Trophoblast cell (in vitro differentiated cells and primary cell): Measurements from ENCODE around the gene LEO1.

Experiments used
- DNase-seq, 2 donors: peaks; one replicate each; pipeline ENCODE4 v3.0.0-alpha.2; 2016
- H2AFZ ChIP-seq: 2 replicates; pipeline ENCODE4 v1.6.1; 2013; ENCODE audit warnings: low read length, moderate library complexity, mild to moderate bottlenecking; ENCODE audit not compliant: insufficient read depth, poor library complexity
- H2AK5ac ChIP-seq: 2 replicates; pipeline ENCODE4 v1.6.1; 2013; ENCODE audit warnings: mild to moderate bottlenecking, low read length
- H2BK120ac ChIP-seq: 2 replicates; pipeline ENCODE4 v1.6.1; 2013; ENCODE audit warnings: low read length, mild to moderate bottlenecking, moderate library complexity; ENCODE audit not compliant: insufficient read depth, poor library complexity
- H2BK12ac ChIP-seq: 2 replicates; pipeline ENCODE4 v1.6.1; 2013; ENCODE audit warnings: mild to moderate bottlenecking, low read length, moderate library complexity
- H2BK5ac ChIP-seq: 2 replicates; pipeline ENCODE4 v1.6.1; 2013; ENCODE audit warnings: low read length, low read depth, moderate library complexity, mild to moderate bottlenecking; ENCODE audit not compliant: poor library complexity
- H3K14ac ChIP-seq: 2 replicates; pipeline ENCODE4 v1.6.1; 2013; ENCODE audit warnings: mild to moderate bottlenecking, low read length
- H3K18ac ChIP-seq: 2 replicates; pipeline ENCODE4 v1.6.1; 2013; ENCODE audit warnings: mild to moderate bottlenecking, low read length
- H3K23ac ChIP-seq: 2 replicates; pipeline ENCODE4 v1.6.1; 2013; ENCODE audit warnings: low read length
- H3K27ac ChIP-seq: 2 replicates; pipeline ENCODE4 v1.5.1; 2013; ENCODE audit warnings: low read depth, mild to moderate bottlenecking, inconsistent platforms, low read length, moderate library complexity
- H3K27me3 ChIP-seq: 2 replicates; pipeline ENCODE4 v1.6.1; 2013; ENCODE audit warnings: inconsistent platforms, mild to moderate bottlenecking, low read length, moderate library complexity; ENCODE audit not compliant: insufficient read depth
- H3K36me3 ChIP-seq, 2 experiments: 1 replicate in 1 of 2; 2 replicates in 1 of 2; pipeline ENCODE4 v1.6.1; 2013; ENCODE audit warnings: low read length in 2 of 2, mild to moderate bottlenecking in 2 of 2, moderate library complexity in 1 of 2; ENCODE audit not compliant: insufficient read depth in 2 of 2, control insufficient read depth in 1 of 2
- H3K4ac ChIP-seq: 2 replicates; pipeline ENCODE4 v1.6.1; 2013; ENCODE audit warnings: low read depth, mild to moderate bottlenecking, low read length, moderate library complexity
- H3K4me1 ChIP-seq, 2 experiments: 1 replicate in 1 of 2; 2 replicates in 1 of 2; pipeline ENCODE4 v1.6.1; 2013; ENCODE audit warnings: low read length in 2 of 2, mild to moderate bottlenecking in 2 of 2, moderate library complexity in 1 of 2; ENCODE audit not compliant: insufficient read depth in 2 of 2, control insufficient read depth in 1 of 2
- H3K4me2 ChIP-seq: 2 replicates; pipeline ENCODE4 v1.6.1; 2013; ENCODE audit warnings: inconsistent platforms, mild to moderate bottlenecking, low read length, moderate library complexity
- H3K4me3 ChIP-seq: 2 replicates; pipeline ENCODE4 v1.5.1; 2013; ENCODE audit warnings: mild to moderate bottlenecking, low read depth, low read length, inconsistent platforms
- H3K79me1 ChIP-seq: one replicate; pipeline ENCODE4 v1.6.1; 2013; ENCODE audit warnings: low read length
- H3K79me2 ChIP-seq: 2 replicates; pipeline ENCODE4 v1.6.1; 2013; ENCODE audit warnings: low read length, mild to moderate bottlenecking; ENCODE audit not compliant: control insufficient read depth, insufficient read depth, poor library complexity
- H3K9ac ChIP-seq: 2 replicates; pipeline ENCODE4 v1.6.1; 2013; ENCODE audit warnings: mild to moderate bottlenecking, low read length
- H3K9me3 ChIP-seq: 2 replicates; pipeline ENCODE4 v1.6.1; 2013; ENCODE audit warnings: low read depth, mild to moderate bottlenecking, control low read depth, inconsistent platforms, low read length; ENCODE audit not compliant: insufficient read depth
- H4K12ac ChIP-seq: 2 replicates; pipeline ENCODE4 v1.6.1; 2013; ENCODE audit warnings: low read depth, mild to moderate bottlenecking, low read length, moderate library complexity
- H4K8ac ChIP-seq: 2 replicates; pipeline ENCODE4 v1.6.1; 2013; ENCODE audit warnings: low read depth, mild to moderate bottlenecking, low read length, moderate library complexity
- H4K91ac ChIP-seq: one replicate; pipeline ENCODE4 v1.6.1; 2013; ENCODE audit warnings: low read depth, mild to moderate bottlenecking, low read length, moderate library complexity
- WGBS: extraction: QIAGEN DNeasy Blood & Tissue Kit; methylation state at CpG from one replicate; pipeline ENCODE4 v1.1.7; 2013; ENCODE audit warnings: missing lambda C conversion rate; ENCODE audit not compliant: insufficient read length, insufficient coverage; ENCODE audit errors: extremely low coverage; 5-methylcytosine and 5-hydroxymethylcytosine counted together

The LEO1 gene

GRCh38 chr15:51982013-51982769 lies 10.6 kb upstream of the LEO1 start:
- H3K9me3 ChIP-seq = no peaks in the 10 kb centered on the region
- H3K79me1 ChIP-seq = no peaks in the 10 kb centered on the region
- no peaks in the 10 kb centered on the region for H3K79me2 ChIP-seq
- no peaks in the 10 kb centered on the region for H3K27me3 ChIP-seq
- no peak overlapping the region for H3K9ac ChIP-seq
- no peak overlapping the region for H3K14ac ChIP-seq
- H3K4me3 ChIP-seq = no peak overlapping the region
- H2BK5ac ChIP-seq = no peak overlapping the region
- H2BK120ac ChIP-seq = no peak overlapping the region
- H3K36me3 ChIP-seq = no peaks in the 10 kb centered on the region
- H3K4me1 ChIP-seq = no peaks in the 10 kb centered on the region
- no peak overlapping the region for H2AFZ ChIP-seq
- no peak overlapping the region for H3K18ac ChIP-seq
- no peak overlapping the region for H3K4me2 ChIP-seq
- no peak overlapping the region for H2BK12ac ChIP-seq
- no peak overlapping the region for H2AK5ac ChIP-seq
- H3K27ac ChIP-seq = no peak overlapping the region
- H3K4ac ChIP-seq = no peak overlapping the region
- no peak overlapping the region for H4K91ac ChIP-seq
- DNase-seq = peak; percentile 87 to 90
- no peak overlapping the region for H4K12ac ChIP-seq
- no peak overlapping the region for H4K8ac ChIP-seq
- WGBS = no CpG with 5 or more reads among the region's 7 CpGs
- no peak overlapping the region for H3K23ac ChIP-seq

- H3K18ac ChIP-seq = no peak overlapping the region
- H2AFZ ChIP-seq = no peak overlapping the region
- peaks cover 7% of the 10 kb centered on the region for H3K79me2 ChIP-seq
- no peak overlapping the region for H3K4me3 ChIP-seq
- no peak overlapping the region for H3K4me2 ChIP-seq
- H2BK12ac ChIP-seq = no peak overlapping the region
- no peak overlapping the region for H3K23ac ChIP-seq
- no peak overlapping the region for H2BK5ac ChIP-seq
- no peak overlapping the region for H4K12ac ChIP-seq
- H3K9me3 ChIP-seq = no peaks in the 10 kb centered on the region
- no peaks in the 10 kb centered on the region for H3K27me3 ChIP-seq
- H2AK5ac ChIP-seq = no peak overlapping the region
- H3K14ac ChIP-seq = no peak overlapping the region
- H3K4ac ChIP-seq = no peak overlapping the region
- WGBS = no CpG with 5 or more reads among the region's 4 CpGs
- DNase-seq = no peak
- no peak overlapping the region for H4K8ac ChIP-seq
- peaks cover 0 to 2% of the 10 kb centered on the region in 2 experiments for H3K36me3 ChIP-seq
- H3K79me1 ChIP-seq = peaks cover 8% of the 10 kb centered on the region
- H3K27ac ChIP-seq = no peak overlapping the region
- H4K91ac ChIP-seq = no peak overlapping the region
- no peak overlapping the region for H3K9ac ChIP-seq
- H3K4me1 ChIP-seq = peaks cover 0 to 3% of the 10 kb centered on the region in 2 experiments
- no peak overlapping the region for H2BK120ac ChIP-seq
These were observed 2.2 kb upstream of the LEO1 start for GRCh38 chr15:51973775-51974174.

GRCh38 chr15:51973220-51973619 lies 1.6 kb upstream of the LEO1 start:
- Histone ChIP-seq H3K4me2 (no peak overlapping the region), H2BK5ac (no peak overlapping the region), H2BK120ac (no peak overlapping the region), H3K27ac (no peak overlapping the region), H3K4ac (no peak overlapping the region), H2BK12ac (no peak overlapping the region), H3K79me2 (peaks cover 7% of the 10 kb centered on the region), H3K18ac (no peak overlapping the region), H3K79me1 (peaks cover 8% of the 10 kb centered on the region), H2AK5ac (no peak overlapping the region), H4K12ac (no peak overlapping the region), H4K8ac (no peak overlapping the region), H3K23ac (no peak overlapping the region), H3K9me3 (no peaks in the 10 kb centered on the region), H3K4me3 (no peak overlapping the region), H3K4me1 (peaks cover 0 to 3% of the 10 kb centered on the region in 2 experiments), H2AFZ (no peak overlapping the region), H4K91ac (no peak overlapping the region), H3K36me3 (peaks cover 0 to 2% of the 10 kb centered on the region in 2 experiments), H3K27me3 (no peaks in the 10 kb centered on the region), H3K9ac (no peak overlapping the region), H3K14ac (no peak overlapping the region)
- no CpG with 5 or more reads among the region's 5 CpGs for WGBS
- peak in 1 of 2 donors; percentile 76 for DNase-seq

- Histone ChIP-seq H3K4me1 (peaks cover 0 to 3% of the 10 kb centered on the region in 2 experiments), H3K79me1 (peaks cover 8% of the 10 kb centered on the region), H4K8ac (peak overlapping the region; percentile 97), H3K79me2 (peaks cover 7% of the 10 kb centered on the region), H3K4me3 (peak overlapping the region; percentile 84), H4K91ac (peak overlapping the region; percentile 82), H2BK5ac (peak overlapping the region; percentile 82), H3K23ac (no peak overlapping the region), H3K9me3 (no peaks in the 10 kb centered on the region), H4K12ac (peak overlapping the region; percentile 97), H3K4ac (peak overlapping the region; percentile 72), H3K4me2 (peak overlapping the region; percentile 87), H3K18ac (peak overlapping the region; percentile 90), H3K27me3 (no peaks in the 10 kb centered on the region), H3K14ac (peak overlapping the region; percentile 90), H3K27ac (peak overlapping the region; percentile 68), H3K9ac (peak overlapping the region; percentile 91), H2AFZ (peak overlapping the region; percentile 70), H3K36me3 (peaks cover 0 to 2% of the 10 kb centered on the region in 2 experiments), H2AK5ac (no peak overlapping the region), H2BK12ac (no peak overlapping the region), H2BK120ac (peak overlapping the region; percentile 74)
- no CpG with 5 or more reads among the region's 7 CpGs for WGBS
- DNase-seq = no peak
These were observed 575 bp downstream of the LEO1 start for GRCh38 chr15:51971032-51971374.
